Hepatocyte (in vitro differentiated cells): Measurements from ENCODE around the gene SLC9A1. TPM values are rescaled to one million over a fixed set of nuclear protein-coding genes. Genes with fewer than 3 reads are reported as not detected.
"Not testable (repeated sequence)": the region's sequence is repeated elsewhere in the genome, so short reads cannot be mapped to it uniquely, and the experiment has no call there.

ENCODE experiments used
- DNase-seq: peaks from one replicate; pipeline ENCODE4 v3.0.0-alpha.2; 2016; ENCODE audit warnings: low spot score
- H2AFZ ChIP-seq: fragments of 200-600 bp; sonication (generic); 2 replicates; pipeline ENCODE4 v1.6.0; 2016; ENCODE audit warnings: antibody characterized with exemption, mild to moderate bottlenecking
- H3K27ac ChIP-seq: fragments of 200-600 bp; sonication (generic); 2 replicates; pipeline ENCODE4 v1.5.1; 2016; ENCODE audit warnings: mild to moderate bottlenecking
- H3K27me3 ChIP-seq: fragments of 200-600 bp; sonication (generic); 2 replicates; pipeline ENCODE4 v1.6.1; 2016
- H3K36me3 ChIP-seq: fragments of 200-600 bp; sonication (generic); replicated peaks from 2 replicates; pipeline ENCODE4 v1.5.1; 2016; ENCODE audit warnings: low read depth; ENCODE audit not compliant: insufficient read depth
- H3K4me1 ChIP-seq: fragments of 200-600 bp; sonication (generic); 2 replicates; pipeline ENCODE4 v1.5.1; 2016; ENCODE audit warnings: mild to moderate bottlenecking, moderate library complexity; ENCODE audit not compliant: insufficient read depth
- H3K4me2 ChIP-seq: fragments of 200-600 bp; sonication (generic); 2 replicates; pipeline ENCODE4 v1.6.0; 2016
- H3K4me3 ChIP-seq: fragments of 200-600 bp; sonication (generic); 2 replicates; pipeline ENCODE4 v1.5.1; 2016; ENCODE audit warnings: mild to moderate bottlenecking
- H3K79me2 ChIP-seq: fragments of 200-600 bp; sonication (generic); 2 replicates; pipeline ENCODE4 v1.6.0; 2017; ENCODE audit warnings: mild to moderate bottlenecking
- H3K9me2 ChIP-seq: fragments of 200-600 bp; sonication (generic); replicated peaks from 2 replicates; pipeline ENCODE4 v1.6.0; 2017; ENCODE audit warnings: mild to moderate bottlenecking; ENCODE audit not compliant: insufficient read depth
- H3K9me3 ChIP-seq: fragments of 200-600 bp; sonication (generic); 2 replicates; pipeline ENCODE4 v1.5.1; 2016; ENCODE audit warnings: low read depth, mild to moderate bottlenecking
- H4K20me1 ChIP-seq: fragments of 200-600 bp; sonication (generic); 2 replicates; pipeline ENCODE4 v1.6.0; 2016; ENCODE audit warnings: mild to moderate bottlenecking; ENCODE audit not compliant: insufficient read depth, poor library complexity, severe bottlenecking
- CTCF ChIP-seq: fragments of 200-600 bp; sonication (generic); IDR thresholded peaks from 2 replicates; pipeline ENCODE4 v1.5.1; 2016; ENCODE audit warnings: antibody characterized with exemption, mild to moderate bottlenecking; ENCODE audit not compliant: poor library complexity
- EZH2 ChIP-seq: fragments of 200-600 bp; sonication (generic); IDR thresholded peaks from 2 replicates; pipeline ENCODE4 v1.6.1; 2016; ENCODE audit warnings: antibody characterized with exemption, mild to moderate bottlenecking, borderline replicate concordance
- EZH2phosphoT487 ChIP-seq: fragments of 200-600 bp; sonication (generic); IDR thresholded peaks from one replicate; pipeline ENCODE4 v1.6.1; 2018; ENCODE audit warnings: antibody characterized with exemption, mild to moderate bottlenecking, low read depth, moderate library complexity; ENCODE audit not compliant: unreplicated experiment, severe bottlenecking
- WGBS: methylation state at CpG from one replicate; pipeline ENCODE4 v1.1.6; 2016; ENCODE audit warnings: low lambda C conversion rate; ENCODE audit errors: missing lambda C conversion rate; 5-methylcytosine and 5-hydroxymethylcytosine counted together
- polyA plus RNA-seq: library from polyadenylated mRNA; unstranded; fragments of >200 nt; fragmentation: Nextera tagmentation; extraction: Ambion mirVana; gene quantifications from 2 replicates; pipeline ENCODE4 v1.2.1, GENCODE V29; 2016
- total RNA-seq: library from RNA; depleted of rRNA; stranded (reverse); fragments of >200 nt; gene quantifications from 2 replicates; pipeline ENCODE4 v1.2.3, GENCODE V29; 2014

Gene SLC9A1
- total and polyA plus RNA-seq, 2 experiments from 2014 or later, result 13.3 to 31.3 TPM

GRCh38 chr1:27193194-27193593 lies 38.3 kb upstream of the SLC9A1 start:
- Histone ChIP-seq H3K79me2 (no peaks in the 10 kb centered on the region), H3K9me3 (no peaks in the 10 kb centered on the region), H3K36me3 (no peaks in the 10 kb centered on the region), H3K9me2 (no peaks in the 10 kb centered on the region), H4K20me1 (no peaks in the 10 kb centered on the region), H2AFZ (no peak overlapping the region), H3K4me1 (peaks cover 3% of the 10 kb centered on the region), H3K4me3 (no peak overlapping the region), H3K4me2 (no peak overlapping the region), H3K27ac (peak overlapping the region; percentile 31), H3K27me3 (no peaks in the 10 kb centered on the region)
- 100% methylated on average over 1 of the region's 1 CpG for WGBS
- no peak for DNase-seq
- TF ChIP-seq CTCF, result no peak
- no peak for TF ChIP-seq EZH2
- TF ChIP-seq EZH2phosphoT487, result no peak

DNA sequence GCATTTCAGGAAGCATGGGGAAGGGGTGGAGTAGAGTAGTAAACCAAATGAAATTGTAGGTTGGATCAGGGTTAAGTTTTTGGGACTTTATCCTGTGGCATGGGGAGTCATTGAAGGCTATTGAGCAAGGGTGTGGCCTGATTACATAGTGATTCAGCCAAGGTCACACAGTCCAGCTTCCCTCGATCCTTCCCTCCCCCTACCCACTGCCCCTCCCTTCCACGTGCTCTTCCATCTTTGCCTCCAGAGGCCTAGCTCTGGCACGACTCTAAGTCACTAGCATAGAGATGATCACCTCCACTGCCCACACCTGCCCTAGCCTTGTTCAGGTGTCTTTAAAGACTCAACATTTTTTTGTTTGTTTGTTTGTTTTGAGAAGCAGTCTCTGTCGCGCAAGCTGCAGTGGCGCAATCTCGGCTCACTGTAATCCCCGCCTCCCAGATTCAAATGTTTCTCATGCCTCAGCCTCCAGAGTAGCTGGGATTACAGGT lies 37.2 kb upstream of the SLC9A1 start:
- H3K9me3 ChIP-seq, result no peaks in the 10 kb centered on the region
- DNase-seq, result peak; percentile 73
- no peak overlapping the region for H2AFZ ChIP-seq
- no peaks in the 10 kb centered on the region for H3K9me2 ChIP-seq
- H3K27ac ChIP-seq, result peak overlapping the region; percentile 76
- no peak overlapping the region for H3K4me3 ChIP-seq
- no peaks in the 10 kb centered on the region for H4K20me1 ChIP-seq
- H3K27me3 ChIP-seq, result no peaks in the 10 kb centered on the region
- H3K79me2 ChIP-seq, result no peaks in the 10 kb centered on the region
- no peaks in the 10 kb centered on the region for H3K36me3 ChIP-seq
- WGBS, result 88% methylated on average over 8 of the region's 8 CpGs
- no peak overlapping the region for H3K4me2 ChIP-seq
- TF ChIP-seq EZH2phosphoT487 (no peak), CTCF (no peak), EZH2 (no peak)
- peaks cover 3% of the 10 kb centered on the region for H3K4me1 ChIP-seq

DNA sequence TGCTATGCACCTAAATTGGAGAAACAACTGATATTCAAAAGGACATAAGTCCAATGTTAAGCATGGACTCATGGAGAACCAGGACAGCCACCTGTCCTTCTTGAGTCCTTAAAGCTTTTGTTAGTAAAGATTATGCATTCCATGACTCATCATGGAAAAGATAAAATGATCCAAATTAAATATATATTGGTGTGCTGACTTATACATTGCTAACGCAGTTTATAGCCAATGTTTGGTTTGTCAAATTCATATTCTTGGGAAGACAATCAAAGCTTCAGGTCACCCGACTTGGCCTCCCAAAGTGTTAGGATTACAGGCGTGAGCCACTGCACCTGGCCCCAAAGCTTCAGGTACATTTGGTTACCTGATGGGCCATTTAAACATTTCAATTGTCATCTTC lies 29.7 kb upstream of the SLC9A1 start:
- H2AFZ ChIP-seq, H3K9me3 ChIP-seq, H3K4me2 ChIP-seq, H3K4me1 ChIP-seq, H3K4me3 ChIP-seq, H3K36me3 ChIP-seq, DNase-seq, H3K9me2 ChIP-seq, H3K27ac ChIP-seq, H4K20me1 ChIP-seq, H3K27me3 ChIP-seq, H3K79me2 ChIP-seq: not testable (repeated sequence)
- whole genome bisulfite sequencing, result 78% methylated on average over 3 of the region's 3 CpGs

- no peaks in the 10 kb centered on the region for H3K79me2 ChIP-seq
- no peak for DNase-seq
- no peak overlapping the region for H3K4me3 ChIP-seq
- TF ChIP-seq CTCF (no peak), EZH2 (no peak), EZH2phosphoT487 (no peak)
- H3K27ac ChIP-seq, result no peak overlapping the region
- no peak overlapping the region for H3K4me2 ChIP-seq
- no peaks in the 10 kb centered on the region for H3K4me1 ChIP-seq
- H3K9me3 ChIP-seq, result peaks cover 5% of the 10 kb centered on the region
- H4K20me1 ChIP-seq, result no peaks in the 10 kb centered on the region
- no peaks in the 10 kb centered on the region for H3K36me3 ChIP-seq
- H3K27me3 ChIP-seq, result no peaks in the 10 kb centered on the region
- WGBS, result 84% methylated on average over 3 of the region's 3 CpGs
- H3K9me2 ChIP-seq, result no peaks in the 10 kb centered on the region
- H2AFZ ChIP-seq, result no peak overlapping the region
These were observed 25.1 kb upstream of the SLC9A1 start for GRCh38 chr1:27179979-27180378.
